OCI-LY1 (cell line): ENCODE results near the gene TNPO2.

ENCODE experiments used
- EZH2 ChIP-seq: fragments of 200-600 bp; sonication (generic), shearing (Covaris generic); IDR thresholded peaks from 2 replicates; pipeline ENCODE4 v1.8.0; 2017; ENCODE audit warnings: borderline replicate concordance, mixed run types, mild to moderate bottlenecking, antibody characterized with exemption, low read length, moderate library complexity, mixed read lengths
- TF ChIP-seq, protein P1 (sequence below): fragments of 200-600 bp; sonication (generic), shearing (Covaris generic); IDR thresholded peaks from 2 replicates; pipeline ENCODE4 v1.5.1; 2017; ENCODE audit warnings: mild to moderate bottlenecking, antibody characterized with exemption, low read length, moderate library complexity, mixed read lengths

DNA sequence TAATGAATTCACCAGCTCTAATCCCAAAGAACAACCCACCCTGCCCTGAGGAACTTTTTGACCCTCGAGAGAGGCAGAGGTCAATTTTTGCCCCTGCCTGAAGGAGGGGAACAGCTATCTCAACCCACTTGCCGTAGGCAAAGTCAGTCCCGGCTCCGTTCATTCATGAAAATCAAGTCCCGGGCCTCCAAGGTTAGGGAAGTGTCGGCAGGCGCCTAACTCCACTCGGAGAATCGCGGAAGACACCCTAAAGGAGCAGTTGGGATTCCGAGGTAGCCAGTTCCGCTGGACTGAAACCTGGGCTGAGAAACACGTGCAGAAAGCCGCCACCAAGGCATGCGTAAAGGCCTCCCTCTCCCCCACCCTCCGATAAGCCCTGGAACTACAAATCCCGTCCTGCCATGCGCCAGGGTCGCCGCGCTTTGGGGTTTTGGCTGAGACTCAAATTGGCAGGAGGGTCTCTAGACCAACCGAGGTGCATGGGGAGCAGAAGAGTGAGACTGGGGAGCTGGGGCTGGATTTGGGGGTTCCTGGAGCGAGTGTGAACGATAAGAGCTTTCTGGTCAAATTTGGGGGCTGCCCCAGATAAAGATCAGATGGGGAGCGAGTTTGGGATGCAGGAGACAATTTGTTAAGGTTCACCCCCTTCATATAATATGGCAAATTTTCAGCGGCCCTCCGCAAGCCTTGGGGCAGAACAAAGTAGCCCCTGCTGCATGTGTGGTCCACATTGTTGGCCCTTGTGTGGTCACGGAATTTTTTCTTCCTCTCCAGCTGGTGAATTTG, at the start of gene TNPO2:
- TF ChIP-seq, protein P1, sequence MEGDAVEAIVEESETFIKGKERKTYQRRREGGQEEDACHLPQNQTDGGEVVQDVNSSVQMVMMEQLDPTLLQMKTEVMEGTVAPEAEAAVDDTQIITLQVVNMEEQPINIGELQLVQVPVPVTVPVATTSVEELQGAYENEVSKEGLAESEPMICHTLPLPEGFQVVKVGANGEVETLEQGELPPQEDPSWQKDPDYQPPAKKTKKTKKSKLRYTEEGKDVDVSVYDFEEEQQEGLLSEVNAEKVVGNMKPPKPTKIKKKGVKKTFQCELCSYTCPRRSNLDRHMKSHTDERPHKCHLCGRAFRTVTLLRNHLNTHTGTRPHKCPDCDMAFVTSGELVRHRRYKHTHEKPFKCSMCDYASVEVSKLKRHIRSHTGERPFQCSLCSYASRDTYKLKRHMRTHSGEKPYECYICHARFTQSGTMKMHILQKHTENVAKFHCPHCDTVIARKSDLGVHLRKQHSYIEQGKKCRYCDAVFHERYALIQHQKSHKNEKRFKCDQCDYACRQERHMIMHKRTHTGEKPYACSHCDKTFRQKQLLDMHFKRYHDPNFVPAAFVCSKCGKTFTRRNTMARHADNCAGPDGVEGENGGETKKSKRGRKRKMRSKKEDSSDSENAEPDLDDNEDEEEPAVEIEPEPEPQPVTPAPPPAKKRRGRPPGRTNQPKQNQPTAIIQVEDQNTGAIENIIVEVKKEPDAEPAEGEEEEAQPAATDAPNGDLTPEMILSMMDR = no peak
- no peak for TF ChIP-seq EZH2
